ENCODE measurements around the gene NTSR2. TPM values are rescaled to one million over a fixed set of nuclear protein-coding genes. Genes with fewer than 3 reads are reported as not detected.

NTSR2 gene
- total RNA-seq, 3 donors from 2014 or later, result not detected

- no peak for ATAC-seq
- TF ChIP-seq, protein P1, sequence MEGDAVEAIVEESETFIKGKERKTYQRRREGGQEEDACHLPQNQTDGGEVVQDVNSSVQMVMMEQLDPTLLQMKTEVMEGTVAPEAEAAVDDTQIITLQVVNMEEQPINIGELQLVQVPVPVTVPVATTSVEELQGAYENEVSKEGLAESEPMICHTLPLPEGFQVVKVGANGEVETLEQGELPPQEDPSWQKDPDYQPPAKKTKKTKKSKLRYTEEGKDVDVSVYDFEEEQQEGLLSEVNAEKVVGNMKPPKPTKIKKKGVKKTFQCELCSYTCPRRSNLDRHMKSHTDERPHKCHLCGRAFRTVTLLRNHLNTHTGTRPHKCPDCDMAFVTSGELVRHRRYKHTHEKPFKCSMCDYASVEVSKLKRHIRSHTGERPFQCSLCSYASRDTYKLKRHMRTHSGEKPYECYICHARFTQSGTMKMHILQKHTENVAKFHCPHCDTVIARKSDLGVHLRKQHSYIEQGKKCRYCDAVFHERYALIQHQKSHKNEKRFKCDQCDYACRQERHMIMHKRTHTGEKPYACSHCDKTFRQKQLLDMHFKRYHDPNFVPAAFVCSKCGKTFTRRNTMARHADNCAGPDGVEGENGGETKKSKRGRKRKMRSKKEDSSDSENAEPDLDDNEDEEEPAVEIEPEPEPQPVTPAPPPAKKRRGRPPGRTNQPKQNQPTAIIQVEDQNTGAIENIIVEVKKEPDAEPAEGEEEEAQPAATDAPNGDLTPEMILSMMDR (IDR thresholded peaks at IDR 0.05), result no peak
Observed at GRCh38 chr2:11715987-11716652, 46.1 kb upstream of the NTSR2 start.

GRCh38 chr2:11713815-11714214 is 43.8 kb upstream of the NTSR2 start:
- H3K36me3 ChIP-seq (ENCODE audit: low read depth), result no peaks in the 10 kb centered on the region
- DNase-seq, result no peak
- no peaks in the 10 kb centered on the region for H3K9me3 ChIP-seq
- ATAC-seq, result no peak
- no peak overlapping the region for H3K4me3 ChIP-seq
- H3K4me1 ChIP-seq (ENCODE audit: low read depth), result no peaks in the 10 kb centered on the region
- TF ChIP-seq, protein P1 (IDR thresholded peaks at IDR 0.05), result no peak
- intact Hi-C loops (cut with DNase I, micrococcal nuclease), result no loop called here

More at GRCh38 chr2:11715987-11716652, 46.1 kb upstream of the NTSR2 start:
- no peak for DNase-seq
- H3K36me3 ChIP-seq (ENCODE audit: low read depth), result no peaks in the 10 kb centered on the region
- intact Hi-C loops (cut with DNase I, micrococcal nuclease), result no loop called here
- no peaks in the 10 kb centered on the region for H3K4me1 ChIP-seq (ENCODE audit: low read depth)
- H3K9me3 ChIP-seq, result no peaks in the 10 kb centered on the region
- H3K4me3 ChIP-seq, result no peak overlapping the region

GRCh38 chr2:11712866-11713265 is 42.9 kb upstream of the NTSR2 start:
- no peaks in the 10 kb centered on the region for H3K4me1 ChIP-seq (ENCODE audit: low read depth)
- DNase-seq, result no peak
- intact Hi-C loops (cut with DNase I, micrococcal nuclease), result no loop called here
- TF ChIP-seq, protein P1 (IDR thresholded peaks at IDR 0.05), result no peak
- H3K36me3 ChIP-seq (ENCODE audit: low read depth), result no peaks in the 10 kb centered on the region
- ATAC-seq, result no peak
- no peak overlapping the region for H3K4me3 ChIP-seq
- no peaks in the 10 kb centered on the region for H3K9me3 ChIP-seq

- intact Hi-C loops (cut with DNase I, micrococcal nuclease), result no loop called here
- ATAC-seq, result no peak
- Histone ChIP-seq H3K9me3 (no peaks in the 10 kb centered on the region), H3K4me1 (ENCODE audit: low read depth) (no peaks in the 10 kb centered on the region), H3K36me3 (ENCODE audit: low read depth) (no peaks in the 10 kb centered on the region), H3K4me3 (no peak overlapping the region)
- no peak for DNase-seq
- TF ChIP-seq, protein P1 (IDR thresholded peaks at IDR 0.05), result no peak
Observed at GRCh38 chr2:11711751-11712150, 41.8 kb upstream of the NTSR2 start.

DNA sequence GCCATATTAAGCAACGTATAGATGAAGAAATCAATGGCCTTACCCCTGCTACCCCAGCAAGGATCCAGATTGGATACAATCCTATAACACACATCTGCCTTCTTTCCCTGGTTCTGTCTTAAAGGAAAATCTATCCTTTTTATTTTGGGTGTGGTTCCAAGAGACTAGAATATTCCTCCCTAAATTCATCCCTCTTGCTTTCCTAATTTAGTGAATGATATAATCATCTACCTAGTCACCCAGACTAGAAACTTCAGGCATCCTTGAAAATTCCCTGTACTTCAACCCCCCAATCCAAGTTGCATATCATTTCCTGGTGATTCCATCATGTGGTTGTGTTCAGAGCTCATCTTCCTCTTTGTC is 41.3 kb upstream of the NTSR2 start:
- intact Hi-C loops (cut with DNase I, micrococcal nuclease), result no loop called here
- no peaks in the 10 kb centered on the region for H3K36me3 ChIP-seq (ENCODE audit: low read depth)
- TF ChIP-seq, protein P1 (IDR thresholded peaks at IDR 0.05), result no peak
- no peaks in the 10 kb centered on the region for H3K4me1 ChIP-seq (ENCODE audit: low read depth)
- no peaks in the 10 kb centered on the region for H3K9me3 ChIP-seq
- H3K4me3 ChIP-seq, result no peak overlapping the region
- DNase-seq, result no peak
- ATAC-seq, result no peak

Measured in mucosa of descending colon (tissue), 3 donors.